WTC11 (cell line): ENCODE data around the gene TTLL5.

Experiments used
- HMGA2 ChIP-seq: fragments of 250-450 bp; sonication (Bioruptor Pico); IDR thresholded peaks from 2 replicates; pipeline ENCODE4 v1.4.0; 2021; ENCODE audit warnings: mild to moderate bottlenecking, moderate library complexity
- MAX ChIP-seq: sonication (generic); formaldehyde crosslinking; IDR thresholded peaks from 2 replicates; pipeline ENCODE4 v1.8.0; 2022; ENCODE audit warnings: mild to moderate bottlenecking, missing genetic modification reagents
- USF2 ChIP-seq: sonication (generic); formaldehyde crosslinking; IDR thresholded peaks from 2 replicates; pipeline ENCODE4 v1.8.1; 2023; ENCODE audit warnings: mild to moderate bottlenecking, missing genetic modification reagents, moderate library complexity
- TF ChIP-seq, protein P1 (sequence below): fragments of 200-600 bp; IDR thresholded peaks from 2 replicates; pipeline ENCODE4 v1.8.0; 2022; ENCODE audit warnings: antibody characterized with exemption
- TF ChIP-seq, protein P2 (sequence below): sonication (generic); formaldehyde crosslinking; IDR thresholded peaks from 2 replicates; pipeline ENCODE4 v1.8.1; 2022; ENCODE audit warnings: mild to moderate bottlenecking, moderate library complexity, missing genetic modification reagents

DNA sequence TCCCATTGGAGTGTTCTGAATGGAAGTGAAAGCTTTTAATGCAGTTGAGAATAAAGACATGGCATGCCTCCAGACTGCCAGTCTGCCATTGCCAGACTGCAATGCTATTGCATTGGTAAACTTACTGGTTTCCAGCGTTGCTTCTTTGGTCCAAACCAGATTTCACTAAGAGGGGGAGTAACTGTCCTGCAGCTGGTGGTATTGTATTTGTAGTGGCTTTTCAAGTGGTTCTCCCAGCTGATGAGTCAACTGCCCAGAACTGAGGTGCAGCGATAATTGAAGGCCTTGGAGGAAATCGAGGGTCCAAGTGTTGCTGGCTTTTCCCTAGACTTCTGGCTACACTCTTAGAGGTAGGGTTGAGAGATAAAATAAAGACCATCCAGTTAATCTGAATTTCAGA lies 32.2 kb upstream of the TTLL5 start:
- TF ChIP-seq HMGA2 (CRISPR knock-in tag), result no peak
- TF ChIP-seq, protein P1, sequence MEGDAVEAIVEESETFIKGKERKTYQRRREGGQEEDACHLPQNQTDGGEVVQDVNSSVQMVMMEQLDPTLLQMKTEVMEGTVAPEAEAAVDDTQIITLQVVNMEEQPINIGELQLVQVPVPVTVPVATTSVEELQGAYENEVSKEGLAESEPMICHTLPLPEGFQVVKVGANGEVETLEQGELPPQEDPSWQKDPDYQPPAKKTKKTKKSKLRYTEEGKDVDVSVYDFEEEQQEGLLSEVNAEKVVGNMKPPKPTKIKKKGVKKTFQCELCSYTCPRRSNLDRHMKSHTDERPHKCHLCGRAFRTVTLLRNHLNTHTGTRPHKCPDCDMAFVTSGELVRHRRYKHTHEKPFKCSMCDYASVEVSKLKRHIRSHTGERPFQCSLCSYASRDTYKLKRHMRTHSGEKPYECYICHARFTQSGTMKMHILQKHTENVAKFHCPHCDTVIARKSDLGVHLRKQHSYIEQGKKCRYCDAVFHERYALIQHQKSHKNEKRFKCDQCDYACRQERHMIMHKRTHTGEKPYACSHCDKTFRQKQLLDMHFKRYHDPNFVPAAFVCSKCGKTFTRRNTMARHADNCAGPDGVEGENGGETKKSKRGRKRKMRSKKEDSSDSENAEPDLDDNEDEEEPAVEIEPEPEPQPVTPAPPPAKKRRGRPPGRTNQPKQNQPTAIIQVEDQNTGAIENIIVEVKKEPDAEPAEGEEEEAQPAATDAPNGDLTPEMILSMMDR, result no peak
- no peak for TF ChIP-seq USF2 (CRISPR knock-in tag)
- TF ChIP-seq, protein P2, sequence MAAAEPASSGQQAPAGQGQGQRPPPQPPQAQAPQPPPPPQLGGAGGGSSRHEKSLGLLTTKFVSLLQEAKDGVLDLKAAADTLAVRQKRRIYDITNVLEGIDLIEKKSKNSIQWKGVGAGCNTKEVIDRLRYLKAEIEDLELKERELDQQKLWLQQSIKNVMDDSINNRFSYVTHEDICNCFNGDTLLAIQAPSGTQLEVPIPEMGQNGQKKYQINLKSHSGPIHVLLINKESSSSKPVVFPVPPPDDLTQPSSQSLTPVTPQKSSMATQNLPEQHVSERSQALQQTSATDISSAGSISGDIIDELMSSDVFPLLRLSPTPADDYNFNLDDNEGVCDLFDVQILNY (CRISPR knock-in tag), result no peak
- TF ChIP-seq MAX, result no peak
